ENCODE measurements around the gene PPFIA1. TPM values are rescaled to one million over a fixed set of nuclear protein-coding genes. Genes with fewer than 3 reads are reported as not detected.

The PPFIA1 gene
- total and polyA plus RNA-seq, 8 donors = 14.9 to 28.7 (median 21.1) TPM

DNA sequence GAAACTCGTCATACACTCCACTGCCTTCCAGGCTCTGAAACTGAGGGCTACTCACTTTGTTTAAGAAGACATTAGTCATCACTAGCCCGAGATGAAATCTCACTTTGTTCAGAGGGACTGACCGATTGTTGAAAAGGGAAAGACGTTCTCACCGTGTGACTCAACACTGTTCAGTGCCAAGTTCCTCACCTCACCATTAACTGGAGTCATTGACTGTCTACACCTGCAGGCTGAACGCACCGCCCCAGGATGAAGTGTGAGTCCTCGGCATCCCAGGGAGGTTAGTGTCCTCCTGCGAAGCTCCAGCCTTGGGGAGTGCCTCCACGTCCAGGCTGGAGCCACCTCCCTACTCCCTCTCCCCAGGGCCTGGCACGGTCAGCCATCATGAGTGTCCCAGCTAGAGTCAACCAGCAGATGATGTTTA, 37.0 kb upstream of the PPFIA1 start:
- no peaks in the 10 kb centered on the region for H3K4me1 ChIP-seq
- ATAC-seq = peak in 3 of 4 donors; percentile 44 to 86 (median 78)
- no peak for DNase-seq
- no peak for FAIRE-seq
- intact Hi-C loops (cut with DNase I) = no loop called here
- H3K9me3 ChIP-seq = no peaks in the 10 kb centered on the region
- H3K36me3 ChIP-seq = no peaks in the 10 kb centered on the region
- 63 to 67% methylated on average over 11 of the region's 11 CpGs for WGBS, 2 donors
- no peaks in the 10 kb centered on the region for H3K27me3 ChIP-seq
- TF ChIP-seq CTCF (IDR thresholded peaks at IDR 0.05) = no peak
- H3K4me3 ChIP-seq = no peak overlapping the region
- H3K27ac ChIP-seq = no peak overlapping the region

DNA sequence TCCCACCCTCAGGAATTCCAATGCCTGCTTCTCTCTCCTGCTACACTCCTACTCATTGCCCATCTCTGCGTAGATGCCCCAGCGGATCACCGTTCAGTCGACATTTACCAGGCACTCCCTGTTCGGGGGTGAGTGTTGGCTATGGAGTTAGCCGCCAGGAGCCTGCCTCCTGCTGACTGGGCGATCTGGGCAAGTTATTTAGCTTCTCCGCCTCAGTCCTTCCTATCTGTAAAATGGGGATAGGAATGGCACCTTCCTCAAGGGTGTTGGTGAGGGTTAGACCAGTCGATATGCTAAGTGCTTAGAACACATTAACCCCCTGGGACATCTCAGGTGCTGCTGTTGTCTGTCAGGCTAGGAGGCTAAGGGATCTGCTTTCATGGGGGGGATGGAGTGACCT, 36.5 kb upstream of the PPFIA1 start:
- ATAC-seq (no peak), DNase-seq (no peak), FAIRE-seq (no peak)
- no peak overlapping the region for H3K27ac ChIP-seq
- intact Hi-C loops (cut with DNase I) = no loop called here
- no peaks in the 10 kb centered on the region for H3K9me3 ChIP-seq
- H3K4me3 ChIP-seq = no peak overlapping the region
- H3K4me1 ChIP-seq = no peaks in the 10 kb centered on the region
- no peaks in the 10 kb centered on the region for H3K36me3 ChIP-seq
- no peak for TF ChIP-seq CTCF (IDR thresholded peaks at IDR 0.05)
- H3K27me3 ChIP-seq = no peaks in the 10 kb centered on the region
- WGBS, 2 donors = 85 to 89% methylated on average over 9 of the region's 9 CpGs

- Histone ChIP-seq H3K27ac (no peak overlapping the region), H3K27me3 (no peaks in the 10 kb centered on the region), H3K36me3 (no peaks in the 10 kb centered on the region), H3K4me3 (no peak overlapping the region), H3K4me1 (no peaks in the 10 kb centered on the region), H3K9me3 (no peaks in the 10 kb centered on the region)
- no peak for FAIRE-seq
- WGBS, 2 donors = 53 to 54% methylated on average over 16 of the region's 16 CpGs
- intact Hi-C loops (cut with DNase I) = no loop called here
- no peak for TF ChIP-seq CTCF (IDR thresholded peaks at IDR 0.05)
- ATAC-seq = no peak
- no peak for DNase-seq
Observed at GRCh38 chr11:70240337-70240736, 30.2 kb upstream of the PPFIA1 start.

- WGBS, 2 donors = 64 to 71% methylated on average over 3 of the region's 3 CpGs
- Histone ChIP-seq H3K27me3 (no peaks in the 10 kb centered on the region), H3K27ac (no peak overlapping the region), H3K4me3 (no peak overlapping the region), H3K4me1 (no peaks in the 10 kb centered on the region), H3K36me3 (no peaks in the 10 kb centered on the region), H3K9me3 (no peaks in the 10 kb centered on the region)
- FAIRE-seq (no peak), ATAC-seq (no peak), DNase-seq (no peak)
- intact Hi-C loops (cut with DNase I) = no loop called here
- TF ChIP-seq CTCF (IDR thresholded peaks at IDR 0.05) = no peak
Observed at GRCh38 chr11:70241709-70242108, 28.8 kb upstream of the PPFIA1 start.

DNA sequence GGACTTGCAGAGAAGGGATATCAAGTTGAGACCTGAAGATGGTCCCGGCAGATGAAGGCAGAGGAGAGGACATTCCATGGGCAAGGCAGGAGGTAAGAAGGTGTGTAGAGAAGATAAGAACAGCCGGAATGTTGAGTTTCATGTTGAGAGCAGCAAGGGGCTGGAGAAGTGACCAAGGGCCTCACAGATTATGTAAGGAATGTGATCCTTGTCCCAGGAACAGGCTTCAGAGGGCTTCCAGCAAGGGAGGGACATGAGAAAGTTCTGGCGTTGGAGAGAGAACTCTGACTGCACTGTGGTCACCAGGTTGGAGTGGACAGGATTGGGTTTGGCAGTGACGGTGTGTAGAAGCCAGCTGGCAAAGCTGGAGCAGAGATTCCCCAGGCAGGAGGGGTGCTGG, 27.6 kb upstream of the PPFIA1 start:
- Histone ChIP-seq H3K4me1 (no peaks in the 10 kb centered on the region), H3K27me3 (no peaks in the 10 kb centered on the region), H3K27ac (no peak overlapping the region), H3K9me3 (no peaks in the 10 kb centered on the region), H3K4me3 (no peak overlapping the region), H3K36me3 (no peaks in the 10 kb centered on the region)
- 54% methylated on average over 4 of the region's 4 CpGs for WGBS, 2 donors
- FAIRE-seq (no peak), DNase-seq (no peak), ATAC-seq (no peak)
- intact Hi-C loops (cut with DNase I) = no loop called here
- no peak for TF ChIP-seq CTCF (IDR thresholded peaks at IDR 0.05)
